GM19351 (cell line): ENCODE data around the gene CAMK2G.

Experiments
- ATAC-seq: cut with Tn5 transposase; IDR thresholded peaks from one replicate; pipeline ENCODE4 v1.9.1; 2021; ENCODE audit warnings: mild to moderate bottlenecking, moderate library complexity; ENCODE audit not compliant: unreplicated experiment

CAMK2G gene

DNA sequence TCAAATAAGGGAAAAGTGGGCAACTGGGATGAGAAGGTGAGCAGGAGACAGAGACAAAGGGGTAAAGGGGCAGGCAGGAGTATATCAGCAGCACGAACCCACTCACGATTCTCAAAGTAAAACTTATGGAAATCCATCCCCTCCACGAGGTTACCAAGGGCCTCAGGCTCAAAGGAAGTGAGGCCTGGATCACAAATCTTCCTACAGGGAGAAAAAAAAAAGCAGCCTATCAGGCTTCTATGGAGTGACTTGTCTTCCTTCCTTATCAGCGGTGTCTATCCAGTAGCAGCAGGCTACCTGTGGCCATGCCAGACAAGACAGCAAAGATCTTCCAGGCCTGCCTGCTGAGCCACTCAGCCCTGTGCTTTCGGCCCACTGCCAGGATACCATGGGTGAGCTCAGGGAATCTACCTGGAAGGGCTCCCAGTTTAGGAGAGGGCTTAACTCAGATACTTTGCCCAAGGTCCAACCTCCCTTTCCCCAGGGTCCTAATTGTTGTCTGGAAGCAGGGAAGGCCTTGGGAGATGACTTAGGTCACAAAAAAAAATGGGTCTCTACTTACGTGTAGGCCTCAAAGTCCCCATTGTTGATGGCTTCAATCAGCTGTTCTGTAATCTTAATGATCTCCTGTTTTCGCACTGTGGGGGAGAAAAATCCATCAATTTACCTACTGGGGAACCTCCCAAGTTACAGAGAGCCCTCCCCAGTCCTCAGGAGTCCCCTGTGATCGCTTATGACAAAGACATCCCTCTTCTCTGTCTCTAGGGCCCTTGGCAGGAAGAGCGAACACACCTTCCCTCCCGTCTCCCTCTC is 57.2 kb downstream of the CAMK2G start:
- no peak for ATAC-seq

DNA sequence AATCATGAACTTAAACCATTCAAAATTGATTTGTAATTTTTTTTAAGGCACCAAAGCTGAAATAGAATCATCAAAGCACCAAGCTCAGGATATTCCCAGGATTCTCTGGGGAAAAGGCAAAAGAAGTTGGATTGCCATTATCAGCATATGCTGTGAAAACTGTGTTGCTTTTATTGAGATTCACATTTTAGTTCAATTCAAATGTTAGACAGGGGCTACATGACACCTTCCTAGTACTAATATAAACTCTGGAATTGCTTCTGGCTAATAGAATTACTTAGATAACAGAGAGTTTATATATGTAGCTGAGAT is 58.7 kb downstream of the CAMK2G start:
- ATAC-seq = no peak

DNA sequence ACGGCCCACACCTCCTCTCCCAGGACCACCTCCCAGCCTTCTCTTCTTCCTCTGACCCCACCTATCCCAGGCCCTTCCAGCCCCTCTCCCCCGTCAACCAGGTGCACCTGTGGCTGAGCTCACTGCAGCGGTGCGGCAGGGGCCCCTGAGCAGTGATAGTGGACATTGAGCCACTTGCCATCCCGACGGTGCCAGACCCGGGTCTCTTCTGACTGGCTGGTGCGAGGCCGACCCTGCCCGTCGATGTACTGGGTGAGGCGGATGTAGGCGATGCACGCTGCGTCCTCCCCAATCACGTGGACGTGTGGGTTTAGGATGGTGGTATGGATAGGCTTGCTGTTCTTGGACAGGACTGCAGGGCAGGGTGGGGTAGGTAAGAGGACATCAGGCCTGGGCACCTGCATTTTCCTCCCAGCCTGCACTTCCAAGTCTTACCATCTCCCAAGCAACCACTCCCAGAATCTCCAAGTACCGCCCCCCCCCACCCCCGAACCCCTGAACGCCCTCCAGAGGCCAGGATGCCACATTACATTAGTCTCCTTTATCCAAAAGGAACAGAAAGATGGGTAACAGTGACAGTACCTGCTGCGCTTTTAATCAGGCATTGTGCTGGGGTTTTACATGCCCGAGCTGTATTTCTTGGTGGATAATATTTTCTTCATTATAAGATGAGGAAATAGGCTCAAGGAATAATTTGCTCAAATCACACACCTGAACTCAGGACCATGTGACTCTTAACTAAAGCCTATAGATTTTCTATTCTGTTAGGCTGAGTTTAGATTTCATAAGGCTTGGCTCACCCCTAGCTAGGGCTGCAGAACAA is 59.2 kb downstream of the CAMK2G start:
- no peak for ATAC-seq

DNA sequence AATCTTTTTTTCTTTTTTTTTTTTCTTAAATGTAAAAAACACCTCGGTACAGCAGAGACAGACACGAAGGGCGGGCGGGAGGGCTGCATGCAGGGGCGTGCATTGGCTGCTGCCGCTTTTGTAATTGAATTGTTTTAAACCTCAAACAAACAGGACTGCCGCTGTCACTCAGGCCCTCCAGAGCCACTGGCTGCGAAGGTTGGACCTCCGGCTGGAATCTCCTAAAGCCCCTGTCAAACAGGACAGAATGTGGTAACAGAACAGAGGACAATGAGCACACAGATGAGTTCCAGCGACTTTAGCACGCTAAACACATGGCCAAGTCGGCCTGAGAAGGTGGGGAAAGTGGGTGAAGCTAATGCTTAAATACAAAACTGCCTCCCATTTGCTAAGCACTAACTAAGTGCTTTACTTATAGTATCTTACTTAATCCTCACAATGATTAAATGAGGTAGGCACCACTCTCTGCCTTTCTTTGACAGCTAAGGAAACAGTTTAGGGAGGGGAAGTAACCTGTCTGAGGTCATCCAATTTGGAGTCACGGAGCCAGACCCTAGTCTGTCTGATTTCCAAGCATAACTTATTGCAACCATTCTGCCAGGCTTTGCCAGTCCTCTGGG is 60.0 kb downstream of the CAMK2G start:
- no peak for ATAC-seq

DNA sequence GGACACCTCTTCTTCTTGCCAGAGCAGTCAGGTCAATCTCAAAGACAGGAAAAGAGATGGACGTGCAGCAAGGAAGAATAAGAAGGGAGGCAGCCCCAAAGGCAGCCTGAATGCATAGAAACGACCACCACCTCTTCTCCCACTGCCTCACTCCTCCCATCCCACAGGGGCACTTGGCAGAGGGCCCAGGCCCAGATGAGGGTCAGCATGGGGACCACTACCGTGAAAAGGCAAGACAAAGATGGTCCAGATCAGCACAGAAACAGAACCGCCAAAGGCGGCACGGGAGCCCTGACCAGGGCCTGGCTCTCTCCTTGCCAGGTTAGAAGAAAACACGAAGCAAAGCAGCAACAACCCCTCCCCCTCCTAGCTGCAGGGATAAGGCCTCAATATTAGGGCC is 61.0 kb downstream of the CAMK2G start:
- ATAC-seq = no peak

DNA sequence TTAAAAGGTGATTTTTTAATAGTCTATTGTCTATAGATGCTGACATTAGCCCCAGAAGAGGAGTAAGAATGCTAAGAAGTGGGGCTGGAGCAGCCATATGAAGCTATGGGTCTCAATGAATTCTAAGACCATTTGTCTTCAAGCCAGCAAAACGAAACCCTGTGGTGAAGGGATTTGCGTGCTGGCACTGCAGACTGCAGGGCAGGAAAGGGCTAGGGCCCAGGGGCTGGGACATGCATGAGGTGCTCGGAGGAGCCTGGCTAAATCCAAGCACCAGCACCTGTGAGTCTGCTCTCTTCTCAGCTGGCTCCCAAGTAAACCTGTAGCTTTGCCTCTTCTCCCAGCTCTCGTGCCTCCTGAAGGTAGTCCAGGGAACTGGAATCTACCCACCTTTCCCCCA is 61.7 kb downstream of the CAMK2G start:
- ATAC-seq = no peak

DNA sequence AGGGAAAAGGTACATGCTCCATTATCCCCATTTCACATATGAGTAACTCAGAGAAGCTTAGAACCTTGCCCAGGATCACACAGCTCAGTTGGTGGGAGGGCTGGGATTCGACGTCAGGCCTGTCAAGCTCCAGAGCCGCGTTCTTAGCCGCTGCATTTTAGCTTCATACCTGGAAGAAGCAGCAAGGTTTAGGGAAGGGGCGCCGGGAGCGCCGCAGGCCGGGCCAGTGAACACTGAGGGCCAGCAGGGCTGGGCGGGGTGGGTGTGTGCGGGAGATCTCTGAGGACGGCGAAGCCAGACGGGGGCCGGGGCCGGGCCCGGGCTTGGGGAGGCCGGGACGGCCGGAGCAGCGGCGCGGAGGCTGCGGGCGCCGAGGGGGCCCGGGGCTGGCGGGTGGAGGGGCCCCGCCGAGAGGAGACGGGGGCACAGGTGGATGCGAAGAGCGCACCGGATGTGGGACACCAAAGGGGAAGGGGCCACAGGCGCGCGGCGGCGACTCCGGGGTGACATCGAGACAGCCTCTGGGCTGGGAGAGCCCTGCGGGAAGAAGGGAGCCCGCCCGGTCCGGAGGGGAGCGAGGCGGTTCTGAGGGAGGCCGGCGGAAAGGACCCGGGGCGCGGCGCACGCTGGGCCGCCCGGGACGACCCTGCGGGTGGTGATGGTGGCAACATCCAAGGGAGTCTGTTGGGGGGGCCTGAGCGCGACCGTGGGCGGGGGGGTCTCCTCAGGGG is 63.5 kb downstream of the CAMK2G start:
- ATAC-seq = peak; percentile 33

DNA sequence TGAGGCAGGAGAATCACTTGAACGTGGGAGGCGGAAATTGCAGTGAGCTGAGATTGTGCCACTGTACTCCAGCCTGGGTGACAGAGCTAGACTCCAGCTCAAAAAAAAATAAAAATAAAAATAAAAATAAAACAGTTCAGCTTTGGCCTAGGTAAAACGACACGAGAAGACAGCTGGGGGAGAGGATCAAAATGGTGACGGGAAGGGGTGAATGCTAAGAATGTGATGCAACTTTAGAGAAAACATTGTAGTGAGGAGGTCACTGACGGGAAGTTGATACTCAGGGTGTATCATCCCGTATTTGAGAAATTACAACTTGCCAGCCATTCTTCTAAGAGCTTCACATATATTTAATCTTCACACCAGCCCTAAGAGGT is 64.0 kb downstream of the CAMK2G start:
- ATAC-seq = no peak

DNA sequence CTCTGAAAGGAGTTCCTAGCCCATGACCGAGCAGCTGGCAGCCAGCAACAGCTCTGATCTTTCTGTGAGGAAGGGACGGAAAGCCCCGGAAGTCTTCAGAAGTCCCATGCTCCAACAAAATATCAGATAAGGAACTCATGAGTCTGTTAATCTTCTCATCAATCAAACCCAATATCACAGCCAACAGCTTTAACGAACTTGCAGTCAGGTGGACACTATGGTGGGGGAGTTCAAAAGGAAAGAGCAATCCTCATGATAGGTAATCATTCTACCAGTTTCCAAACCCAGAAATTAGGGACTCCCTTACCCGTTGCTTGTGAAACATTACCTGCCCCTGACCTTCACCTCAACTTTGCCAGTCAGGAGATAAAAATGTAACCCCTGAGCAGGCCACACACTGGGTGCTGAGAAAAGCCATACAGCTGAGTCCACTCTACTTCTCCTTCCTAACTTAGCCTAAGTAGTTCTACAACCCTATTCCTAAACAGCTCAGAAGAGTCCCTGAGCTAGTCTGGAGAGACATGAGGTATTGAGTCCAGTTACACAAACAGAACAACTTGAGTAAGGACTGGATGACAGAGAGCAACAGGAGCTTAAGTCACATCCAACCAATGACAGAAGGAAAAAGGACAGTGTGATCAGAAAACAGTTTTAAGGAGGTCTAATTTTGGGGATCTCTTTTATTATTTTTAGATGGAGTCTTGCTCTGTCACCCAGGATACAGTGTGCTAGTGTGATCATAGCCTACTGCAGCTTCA is 65.1 kb downstream of the CAMK2G start:
- ATAC-seq = no peak

DNA sequence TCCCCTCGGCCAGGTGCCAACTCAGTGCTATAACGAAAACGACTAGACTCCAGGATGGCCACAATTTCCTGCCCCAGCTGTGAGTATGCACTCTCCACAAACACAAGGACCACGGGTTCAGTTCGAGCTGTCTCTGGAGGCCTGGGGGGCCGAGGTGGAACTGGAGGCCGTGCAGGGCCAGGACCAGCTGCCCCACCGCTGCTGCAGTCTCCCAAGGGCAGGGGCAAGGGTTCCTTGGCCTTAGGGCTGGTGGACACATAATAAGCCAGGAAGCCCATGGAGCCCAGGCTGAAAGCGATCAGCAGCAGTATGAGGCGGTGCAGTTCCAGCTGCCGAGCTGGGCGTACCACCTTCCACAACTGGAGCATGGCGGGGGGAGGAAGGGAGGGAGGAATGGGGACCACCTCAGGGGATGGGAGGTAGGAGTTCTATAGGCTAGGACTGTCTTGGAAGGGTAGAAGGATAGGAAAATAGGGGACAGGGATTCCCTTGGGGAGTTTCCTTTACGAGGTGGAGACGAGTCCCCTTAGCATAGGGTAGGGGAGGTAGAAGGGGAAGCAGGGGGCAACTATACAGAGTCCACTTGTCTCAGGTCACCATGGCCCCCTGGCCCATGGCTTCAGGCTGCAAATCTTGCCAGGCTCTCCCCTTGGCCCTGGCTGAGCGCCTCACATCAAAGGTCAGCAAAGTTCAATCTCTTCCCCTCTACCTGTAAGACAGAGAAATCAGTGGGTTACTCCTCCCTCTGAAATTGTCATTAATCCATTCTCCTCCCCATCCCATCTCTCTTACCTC is 66.1 kb downstream of the CAMK2G start:
- ATAC-seq = no peak

DNA sequence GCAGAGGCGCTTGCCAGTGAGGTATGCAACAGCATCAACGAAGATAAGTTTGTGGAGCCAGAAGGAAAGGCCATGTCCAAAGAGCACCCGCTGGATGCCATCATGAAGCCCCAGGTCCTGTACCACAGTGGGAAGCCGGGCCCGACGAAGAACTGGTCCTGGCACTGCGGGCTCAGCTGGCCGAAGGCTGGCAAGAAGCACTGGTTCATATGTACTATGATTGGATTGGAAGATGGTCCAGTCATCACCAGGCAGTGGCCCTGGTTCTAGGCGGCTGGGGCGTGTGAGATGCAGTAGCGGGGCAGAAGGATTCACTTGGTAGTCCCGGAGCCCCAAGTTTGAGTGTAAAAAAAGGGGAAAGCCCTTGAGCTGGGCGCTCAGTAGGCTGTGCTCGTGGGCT is 66.9 kb downstream of the CAMK2G start:
- ATAC-seq = no peak

DNA sequence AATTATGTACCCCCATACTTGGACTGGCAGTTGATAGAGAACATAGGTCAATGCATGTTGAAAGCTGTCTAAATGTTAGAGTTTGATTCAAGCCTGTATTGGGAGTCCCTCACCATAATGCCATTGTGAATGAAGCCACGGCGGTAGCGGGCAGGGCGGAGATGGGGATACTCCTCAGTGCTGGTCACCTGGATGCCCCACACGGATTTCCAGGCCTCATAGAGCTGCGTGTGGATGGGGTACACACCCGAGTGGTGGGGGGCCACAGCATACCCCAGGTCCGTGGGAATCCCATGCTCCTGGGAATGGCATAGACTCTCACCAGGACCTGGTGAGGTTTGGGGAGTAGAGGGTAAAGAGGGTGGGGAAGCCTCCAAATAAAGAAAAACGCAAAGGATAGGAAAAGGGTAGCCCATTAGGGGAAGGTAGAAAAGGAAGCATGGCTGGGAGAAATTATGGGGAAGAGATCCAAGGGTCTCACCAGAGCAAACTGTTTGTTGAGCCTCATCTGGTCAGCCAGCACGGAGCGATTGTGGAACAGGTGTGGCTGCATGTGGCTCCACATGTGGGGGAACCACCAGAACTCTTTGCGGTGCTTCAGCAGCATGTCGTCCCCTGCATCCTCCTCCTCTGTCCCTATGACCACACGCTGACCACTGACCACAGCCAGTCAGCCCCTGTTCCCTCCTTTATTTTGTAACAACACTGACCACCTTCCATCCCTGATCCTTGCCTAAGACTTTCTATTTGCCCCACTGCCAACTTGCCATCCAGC is 68.0 kb downstream of the CAMK2G start:
- no peak for ATAC-seq

DNA sequence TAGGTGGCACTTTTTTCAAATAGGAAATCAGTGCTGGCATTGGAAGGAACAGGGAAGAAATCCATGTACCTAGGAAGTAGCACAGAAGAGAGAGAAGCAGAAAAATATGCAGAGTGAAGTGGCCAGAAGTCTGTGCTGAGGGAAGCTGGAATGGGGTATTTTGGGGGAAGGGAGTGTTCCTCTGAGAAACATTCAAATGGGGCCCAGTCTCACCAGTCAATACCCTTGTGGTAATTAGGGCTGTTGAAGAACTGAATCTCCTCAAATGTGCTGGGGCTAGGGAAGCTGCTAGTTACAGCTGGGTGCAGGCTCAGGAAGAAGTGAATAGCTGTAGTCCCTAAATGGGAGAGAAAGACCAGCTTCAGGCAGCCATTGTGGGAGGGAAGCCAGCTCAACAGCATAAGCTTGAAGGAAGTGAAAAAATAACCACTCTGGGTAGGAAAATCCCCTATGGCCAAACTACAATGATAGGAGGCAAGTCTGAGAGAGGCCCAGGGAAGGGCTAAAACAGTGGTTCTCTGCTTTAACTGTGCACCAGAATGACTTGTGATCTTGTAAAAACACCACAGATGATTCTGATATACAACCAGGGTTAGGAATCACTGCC is 70.6 kb downstream of the CAMK2G start:
- ATAC-seq = peak; percentile 83

DNA sequence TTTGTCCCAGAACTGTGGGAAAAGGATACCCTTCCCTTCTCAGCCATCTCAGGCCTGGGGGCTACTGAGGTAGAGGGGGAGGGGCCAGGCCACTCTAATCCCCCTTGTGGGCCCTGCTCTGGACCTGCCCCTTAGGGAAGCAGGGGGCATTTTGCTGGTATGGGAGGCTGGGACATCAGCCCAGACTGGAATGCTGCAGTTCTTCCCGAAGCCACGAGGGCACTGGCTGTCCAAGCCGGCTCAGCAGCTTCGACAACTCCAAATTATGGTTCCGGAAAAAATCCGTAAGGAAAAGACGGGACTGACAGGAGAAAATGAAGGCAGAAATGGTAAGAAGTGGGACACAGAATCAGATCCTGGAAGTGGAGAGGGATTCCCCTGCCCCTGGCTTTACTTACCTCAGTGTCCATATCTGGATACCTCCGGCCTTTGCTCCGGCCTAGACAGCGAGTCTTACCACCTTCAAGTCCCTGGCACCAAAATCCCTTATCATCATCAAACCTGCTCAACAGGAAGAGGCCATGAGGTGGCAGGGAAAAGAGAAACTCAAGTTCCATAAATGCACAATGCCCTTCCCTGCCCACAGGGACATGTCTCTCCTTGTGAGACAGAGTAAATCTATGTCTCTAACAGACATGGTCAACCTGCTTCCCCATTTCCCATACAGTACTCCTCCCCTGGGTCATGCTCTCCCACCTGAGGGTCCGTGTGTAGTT is 71.9 kb downstream of the CAMK2G start:
- no peak for ATAC-seq

DNA sequence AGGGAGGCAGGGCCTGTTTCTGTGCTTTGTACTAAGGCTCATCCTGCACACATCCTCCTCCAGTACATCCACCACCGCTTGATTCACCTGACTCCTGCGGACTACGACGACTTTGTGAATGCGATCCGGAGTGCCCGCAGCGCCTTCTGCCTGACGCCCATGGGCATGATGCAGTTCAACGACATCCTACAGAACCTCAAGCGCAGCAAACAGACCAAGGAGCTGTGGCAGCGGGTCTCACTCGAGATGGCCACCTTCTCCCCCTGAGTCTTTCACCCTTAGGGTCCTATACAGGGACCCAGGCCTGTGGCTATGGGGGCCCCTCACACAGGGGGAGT is 73.1 kb downstream of the CAMK2G start:
- no peak for ATAC-seq

DNA sequence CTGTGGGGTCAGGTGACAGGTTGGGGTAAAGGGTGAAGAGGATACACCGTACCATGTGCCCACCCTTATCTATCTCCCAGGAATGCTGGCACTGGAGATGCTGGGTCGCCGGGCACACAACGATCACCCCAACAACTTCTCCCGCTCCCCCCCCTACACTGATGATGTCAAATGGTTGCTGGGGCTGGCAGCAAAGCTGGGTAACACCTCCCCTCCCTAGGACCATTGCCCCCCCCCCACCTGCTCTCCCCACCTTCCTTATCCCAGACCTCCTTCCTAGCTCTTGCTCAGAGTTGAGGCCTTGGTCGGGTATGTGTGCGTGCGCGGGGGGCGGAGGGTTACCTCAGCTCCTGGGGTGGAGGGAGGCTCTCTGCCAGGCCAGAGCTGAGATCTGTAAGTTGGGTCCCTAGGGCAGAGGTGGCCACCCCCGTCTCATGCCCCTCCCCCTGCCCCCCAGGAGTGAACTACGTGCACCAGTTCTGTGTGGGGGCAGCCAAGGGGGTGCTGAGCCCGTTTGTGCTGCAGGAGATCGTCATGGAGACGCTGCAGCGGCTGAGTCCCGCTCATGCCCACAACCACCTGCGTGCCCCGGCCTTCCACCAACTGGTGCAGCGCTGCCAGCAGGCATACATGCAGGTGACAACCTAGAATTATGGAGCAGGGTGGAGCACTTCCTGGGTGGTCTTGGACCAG is 73.6 kb downstream of the CAMK2G start:
- no peak for ATAC-seq

DNA sequence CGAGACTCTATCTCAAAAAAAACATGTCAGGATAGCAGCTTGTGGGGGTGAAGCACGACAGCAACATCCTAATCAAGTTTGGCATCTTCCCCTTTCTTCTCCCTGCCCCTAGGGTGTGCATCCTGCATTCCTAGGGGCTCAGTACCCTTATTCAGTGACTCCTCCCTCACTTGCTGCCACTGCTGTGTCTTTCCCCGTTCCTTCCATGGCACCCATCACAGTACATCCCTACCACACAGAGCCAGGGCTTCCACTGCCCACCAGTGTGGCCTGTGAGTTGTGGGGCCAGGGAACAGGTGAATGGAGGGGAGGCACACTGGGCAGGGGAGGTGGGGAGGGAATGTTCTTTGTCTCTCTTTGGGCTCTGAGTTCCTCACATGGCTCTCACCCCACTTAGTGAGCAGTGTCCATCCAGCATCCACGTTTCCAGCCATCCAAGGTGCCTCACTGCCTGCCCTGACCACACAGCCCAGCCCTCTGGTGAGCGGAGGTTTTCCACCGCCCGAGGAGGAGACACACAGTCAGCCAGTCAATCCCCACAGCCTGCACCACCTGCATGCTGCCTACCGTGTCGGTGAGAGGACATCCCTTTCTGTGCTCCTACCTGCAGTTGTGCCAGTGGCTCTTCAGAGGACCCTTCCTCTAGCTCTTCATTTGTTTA is 74.3 kb downstream of the CAMK2G start:
- ATAC-seq = no peak
